ENCODE measurements around the gene AREL1. TPM values are rescaled to one million over a fixed set of nuclear protein-coding genes. Genes with fewer than 3 reads are reported as not detected.

Gene AREL1
- total and polyA plus RNA-seq, 8 donors: 7.6 to 20.9 (median 12.8) TPM

DNA sequence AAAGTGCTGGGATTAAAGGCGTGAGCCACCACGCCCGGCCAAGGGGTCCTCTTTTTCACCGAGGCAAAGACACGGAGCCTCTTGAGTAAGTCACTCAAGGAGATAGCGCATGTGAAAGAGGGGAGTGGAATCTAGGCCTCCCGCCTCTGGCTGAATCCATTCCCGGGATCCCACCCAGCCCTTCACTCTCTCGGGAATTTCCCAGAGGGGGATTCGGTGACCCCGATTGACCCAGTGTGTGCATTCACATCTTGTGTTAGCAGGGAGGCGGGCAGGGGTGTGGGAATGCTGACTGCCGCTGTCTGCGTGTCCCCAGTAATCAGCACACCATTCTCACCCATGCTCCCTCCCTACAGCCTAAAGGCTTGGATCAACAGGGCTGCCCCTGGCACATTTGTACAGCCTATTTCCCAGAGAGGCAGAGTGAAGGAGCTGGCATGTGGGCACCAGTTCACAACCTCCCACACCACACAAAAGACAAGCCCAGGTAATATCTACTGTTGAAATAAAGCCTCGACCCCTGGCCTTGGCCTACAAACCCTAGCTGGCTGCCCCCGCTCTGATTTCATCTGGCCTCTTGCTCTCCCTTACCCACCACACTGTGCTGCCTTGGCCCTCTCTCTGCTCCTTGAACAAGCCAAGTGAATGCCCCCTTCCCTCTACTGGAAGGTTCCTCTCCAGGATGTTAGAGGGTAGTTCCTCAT, 99.5 kb downstream of the AREL1 start:
- ATAC-seq: no peak
- WGBS, 2 donors: 48 to 54% methylated on average over 16 of the region's 16 CpGs
- no peaks in the 10 kb centered on the region for H3K27me3 ChIP-seq
- no peak for DNase-seq
- H3K4me3 ChIP-seq: no peak overlapping the region
- intact Hi-C loops (cut with DNase I): loop anchor here in 1 of 3 donors (10.0 kb wide), 1 partner anchor 191 kb away; no protein-coding TSS in a partner anchor
- TF ChIP-seq, protein P1, sequence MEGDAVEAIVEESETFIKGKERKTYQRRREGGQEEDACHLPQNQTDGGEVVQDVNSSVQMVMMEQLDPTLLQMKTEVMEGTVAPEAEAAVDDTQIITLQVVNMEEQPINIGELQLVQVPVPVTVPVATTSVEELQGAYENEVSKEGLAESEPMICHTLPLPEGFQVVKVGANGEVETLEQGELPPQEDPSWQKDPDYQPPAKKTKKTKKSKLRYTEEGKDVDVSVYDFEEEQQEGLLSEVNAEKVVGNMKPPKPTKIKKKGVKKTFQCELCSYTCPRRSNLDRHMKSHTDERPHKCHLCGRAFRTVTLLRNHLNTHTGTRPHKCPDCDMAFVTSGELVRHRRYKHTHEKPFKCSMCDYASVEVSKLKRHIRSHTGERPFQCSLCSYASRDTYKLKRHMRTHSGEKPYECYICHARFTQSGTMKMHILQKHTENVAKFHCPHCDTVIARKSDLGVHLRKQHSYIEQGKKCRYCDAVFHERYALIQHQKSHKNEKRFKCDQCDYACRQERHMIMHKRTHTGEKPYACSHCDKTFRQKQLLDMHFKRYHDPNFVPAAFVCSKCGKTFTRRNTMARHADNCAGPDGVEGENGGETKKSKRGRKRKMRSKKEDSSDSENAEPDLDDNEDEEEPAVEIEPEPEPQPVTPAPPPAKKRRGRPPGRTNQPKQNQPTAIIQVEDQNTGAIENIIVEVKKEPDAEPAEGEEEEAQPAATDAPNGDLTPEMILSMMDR (IDR thresholded peaks at IDR 0.05): no peak
- FAIRE-seq: no peak
- no peaks in the 10 kb centered on the region for H3K36me3 ChIP-seq
- no peak overlapping the region for H3K27ac ChIP-seq
- peaks cover 3 to 21% (median 19%) of the 10 kb centered on the region in 3 donors for H3K4me1 ChIP-seq
- H3K9me3 ChIP-seq: no peaks in the 10 kb centered on the region

DNA sequence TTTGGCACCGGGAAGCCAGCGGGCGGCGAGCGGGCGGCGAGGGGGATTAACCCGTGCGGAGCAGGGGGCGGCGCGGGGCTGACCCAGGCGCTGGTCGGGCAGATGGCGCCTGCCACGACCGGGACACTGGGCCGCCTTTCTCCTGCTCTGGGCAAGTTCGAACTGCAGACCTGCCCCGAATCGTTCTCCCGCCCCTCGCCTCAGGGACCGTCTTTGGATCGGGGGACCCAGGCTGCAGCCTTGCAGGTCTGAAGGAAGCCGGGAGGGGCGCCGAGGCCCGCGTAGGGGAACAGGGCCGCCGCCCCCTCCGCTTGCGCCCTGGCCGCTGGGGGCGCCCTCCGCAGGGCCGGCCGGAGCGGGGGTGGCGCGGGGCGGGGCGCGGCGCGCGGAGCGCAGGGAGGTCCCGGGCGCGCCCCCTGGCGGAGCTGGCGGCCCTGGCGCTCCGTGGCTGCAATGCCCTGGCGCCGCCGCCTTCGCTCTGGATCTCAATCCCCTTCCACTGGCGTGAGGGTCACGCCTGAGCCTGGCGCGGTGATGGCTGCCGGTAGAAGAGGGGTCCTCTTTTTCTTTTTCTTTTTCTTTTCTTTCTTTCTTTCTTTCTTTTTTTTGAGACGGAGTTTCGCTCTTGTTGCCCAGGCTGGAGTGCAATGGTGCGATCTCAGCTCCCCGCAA, 100.4 kb downstream of the AREL1 start:
- ATAC-seq (peak; percentile 79 to 85 (median 82)), FAIRE-seq (no peak), DNase-seq (peak; percentile 66 to 94 (median 83))
- H3K9me3 ChIP-seq: no peaks in the 10 kb centered on the region
- intact Hi-C loops (cut with DNase I): loop anchor here in 1 of 3 donors (10.0 kb wide), 1 partner anchor 192 kb away; no protein-coding TSS in a partner anchor
- H3K27me3 ChIP-seq: no peaks in the 10 kb centered on the region
- TF ChIP-seq, protein P1 (IDR thresholded peaks at IDR 0.05): peak; percentile 45 to 63 (median 48)
- no peaks in the 10 kb centered on the region for H3K36me3 ChIP-seq
- no peak overlapping the region for H3K27ac ChIP-seq
- 5 to 6% methylated on average over 65 to 69 of the region's 69 CpGs for WGBS, 2 donors
- peak overlapping the region; percentile 51 to 82 (median 66) for H3K4me3 ChIP-seq
- peaks cover 0 to 13% (median 10%) of the 10 kb centered on the region in 3 donors for H3K4me1 ChIP-seq

DNA sequence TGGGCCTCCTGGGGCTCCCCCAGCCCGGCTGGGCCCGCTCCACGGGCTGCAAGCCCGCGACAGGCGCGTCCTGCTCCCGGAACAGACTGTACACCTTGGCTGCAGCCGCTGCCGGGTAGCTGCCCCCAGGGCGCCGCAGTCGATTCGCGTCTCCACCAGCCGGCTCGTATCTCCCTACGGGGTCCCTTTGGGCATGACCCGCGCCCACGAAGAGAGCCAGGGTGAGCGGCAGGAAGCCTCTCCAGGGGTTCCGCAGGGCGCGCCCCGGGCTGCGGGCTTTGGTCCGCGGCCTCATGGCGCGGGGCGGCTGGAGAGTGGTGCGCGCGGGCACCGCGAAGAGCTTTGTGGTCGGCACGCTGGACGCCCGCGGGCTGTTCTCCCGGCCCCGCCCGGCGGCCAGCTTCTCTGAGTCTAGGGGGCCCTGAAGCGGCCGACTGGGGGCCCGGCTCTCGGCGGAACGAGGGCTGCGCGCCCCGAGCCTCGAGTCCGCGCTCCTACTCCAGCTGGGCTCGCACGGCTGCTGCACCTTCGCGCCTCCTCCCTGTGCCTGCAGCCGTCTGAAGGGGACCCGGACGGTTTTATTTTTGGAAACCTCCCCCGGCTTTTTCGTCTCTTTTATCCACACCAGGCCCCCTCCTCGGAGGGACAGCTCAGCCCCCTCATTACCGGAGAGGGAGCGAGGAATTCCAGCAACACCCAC, 101.1 kb downstream of the AREL1 start, which contains the start of gene LTBP2:
Gene LTBP2 (minus strand): TSS at position 588 of the 700 bp plus-strand sequence. CDS start 293 bp downstream, at position 295.
- 5 to 6% methylated on average over 60 to 70 of the region's 70 CpGs for WGBS, 2 donors
- ATAC-seq (peak; percentile 29 to 39 (median 34)), FAIRE-seq (no peak), DNase-seq (peak in 1 of 6 donors; percentile 72)
- Histone ChIP-seq H3K9me3 (no peaks in the 10 kb centered on the region), H3K27ac (no peak within 1 kb of the TSS), H3K27me3 (no peaks in the 10 kb centered on the region), H3K36me3 (no peaks in the 10 kb centered on the region), H3K4me1 (peaks cover 0 to 13% (median 8%) of the 10 kb centered on the region in 3 donors), H3K4me3 (peak within 1 kb of the TSS; percentile 51 to 82 (median 66))
- TF ChIP-seq, protein P1 (IDR thresholded peaks at IDR 0.05): no peak
- intact Hi-C loops (cut with DNase I): loop anchor here in 1 of 3 donors (10.0 kb wide), 1 partner anchor 193 kb away; no protein-coding TSS in a partner anchor

Other genes starting within 250 kb of the AREL1 start
- gene NPC2, start 219.8 kb downstream of the AREL1 start, total RNA-seq: 100 to 1,000 TPM in 2 of 6 donors, 10 to 100 TPM in 4; 33.6 to 137 (median 50.7) TPM
- 100 to 1,000 TPM in 1 of 2 donors, 10 to 100 TPM in 1; 58.5 to 106 TPM for gene NPC2, start 219.8 kb downstream of the AREL1 start, polyA plus RNA-seq
- gene ISCA2, start 219.3 kb downstream of the AREL1 start, total RNA-seq: 10 to 100 TPM in 3 of 6 donors, 1 to 10 TPM in 3; 8.6 to 14.4 (median 10.0) TPM
- gene ISCA2, start 219.3 kb downstream of the AREL1 start, polyA plus RNA-seq: 10 to 100 TPM in 1 of 2 donors, 1 to 10 TPM in 1; 7.7 to 23.4 TPM
- 10 to 100 TPM in 2 of 6 donors, 1 to 10 TPM in 4; 3.3 to 18.1 (median 5.5) TPM for gene LTBP2, start 100.8 kb downstream of the AREL1 start, total RNA-seq
- 1 to 10 TPM; 1.8 to 2.5 TPM for gene LTBP2, start 100.8 kb downstream of the AREL1 start, polyA plus RNA-seq
- gene FCF1, start 64 bp upstream of the AREL1 start, total RNA-seq: 10 to 100 TPM in 5 of 6 donors, 1 to 10 TPM in 1; 8.1 to 26.9 (median 17.2) TPM
- 10 to 100 TPM in 1 of 2 donors, 1 to 10 TPM in 1; 2.5 to 12.9 TPM for gene FCF1, start 64 bp upstream of the AREL1 start, polyA plus RNA-seq
- 10 to 100 TPM; 18.2 to 33.3 (median 25.2) TPM for gene YLPM1, start 50.2 kb upstream of the AREL1 start, total RNA-seq
- gene YLPM1, start 50.2 kb upstream of the AREL1 start, polyA plus RNA-seq: 10 to 100 TPM; 14.1 to 22.2 TPM
- not detected for gene PROX2, start 163.1 kb upstream of the AREL1 start, total RNA-seq
- gene PROX2, start 163.1 kb upstream of the AREL1 start, polyA plus RNA-seq: not detected
- gene DLST, start 168.8 kb upstream of the AREL1 start, total RNA-seq: 10 to 100 TPM; 33.5 to 46.0 (median 39.3) TPM
- 10 to 100 TPM; 22.8 to 40.4 TPM for gene DLST, start 168.8 kb upstream of the AREL1 start, polyA plus RNA-seq
- 1 to 10 TPM; 4.0 to 7.7 (median 6.5) TPM for gene RPS6KL1, start 210.2 kb upstream of the AREL1 start, total RNA-seq
- gene RPS6KL1, start 210.2 kb upstream of the AREL1 start, polyA plus RNA-seq: 10 to 100 TPM; 14.6 to 23.8 TPM
- 1 to 10 TPM in 4 of 6 donors, under 1 TPM in 2; 0.73 to 4.7 (median 1.8) TPM for gene PGF, start 242.5 kb upstream of the AREL1 start, total RNA-seq
- 1 to 10 TPM; 1.5 to 1.8 TPM for gene PGF, start 242.5 kb upstream of the AREL1 start, polyA plus RNA-seq

Measured in pancreas (tissue), 10 donors.